Measurements from ENCODE around the gene VEGFA.

The VEGFA gene

GRCh38 chr6:43788301-43788700 lies 18.3 kb downstream of the VEGFA start:
- DNase-seq, result no peak

- DNase-seq, result no peak
These were observed 19.4 kb downstream of the VEGFA start for GRCh38 chr6:43789447-43789846.

GRCh38 chr6:43790031-43790430 lies 20.0 kb downstream of the VEGFA start:
- DNase-seq, result no peak

- DNase-seq, result no peak
These were observed 21.9 kb downstream of the VEGFA start for GRCh38 chr6:43791745-43792422.

GRCh38 chr6:43793154-43793874 lies 23.3 kb downstream of the VEGFA start:
- no peak for DNase-seq

GRCh38 chr6:43793875-43794242 lies 23.8 kb downstream of the VEGFA start:
- DNase-seq, result no peak

- DNase-seq, result no peak
These were observed 25.4 kb downstream of the VEGFA start for GRCh38 chr6:43795421-43795820.

GRCh38 chr6:43796168-43796567 lies 26.2 kb downstream of the VEGFA start:
- DNase-seq, result no peak

- DNase-seq, result no peak
These were observed 27.2 kb downstream of the VEGFA start for GRCh38 chr6:43796903-43797890.

GRCh38 chr6:43797919-43798318 lies 27.9 kb downstream of the VEGFA start:
- no peak for DNase-seq

GRCh38 chr6:43798688-43799444 lies 28.9 kb downstream of the VEGFA start:
- DNase-seq, result no peak

GRCh38 chr6:43799551-43800297 lies 29.7 kb downstream of the VEGFA start:
- no peak for DNase-seq

GRCh38 chr6:43800298-43800623 lies 30.2 kb downstream of the VEGFA start:
- no peak for DNase-seq

- DNase-seq, result no peak
These were observed 30.9 kb downstream of the VEGFA start for GRCh38 chr6:43800746-43801494.

GRCh38 chr6:43801495-43802181 lies 31.6 kb downstream of the VEGFA start:
- no peak for DNase-seq

- no peak for DNase-seq
These were observed 33.2 kb downstream of the VEGFA start for GRCh38 chr6:43803055-43803782.

GRCh38 chr6:43803783-43804549 lies 34.0 kb downstream of the VEGFA start:
- DNase-seq, result no peak

- no peak for DNase-seq
These were observed 34.7 kb downstream of the VEGFA start for GRCh38 chr6:43804550-43805223.

- no peak for DNase-seq
These were observed 35.7 kb downstream of the VEGFA start for GRCh38 chr6:43805699-43806042.

All from right forelimb (tissue), 1 donor.